DOHH2 (cell line): Measurements from ENCODE around the gene ITPR2.
A peak's percentile ranks its signal among the peaks of the same experiment; 100 is the strongest.

Experiments
- H3F3A ChIP-seq: fragments of 200-600 bp; sonication (generic), shearing (Covaris generic); 2 replicates; pipeline ENCODE4 v1.6.0; 2016; ENCODE audit warnings: antibody characterized with exemption, mild to moderate bottlenecking; ENCODE audit not compliant: control insufficient read depth, insufficient read depth
- H3K27ac ChIP-seq: fragments of 200-600 bp; sonication (generic); 2 replicates; pipeline ENCODE4 v1.5.1; 2014; ENCODE audit warnings: low read depth, mild to moderate bottlenecking, low read length, moderate library complexity
- H3K27me3 ChIP-seq: fragments of 200-600 bp; sonication (generic); 2 replicates; pipeline ENCODE4 v1.6.1; 2014; ENCODE audit warnings: mild to moderate bottlenecking, low read length, mixed read lengths; ENCODE audit not compliant: control insufficient read depth
- H3K36me3 ChIP-seq: fragments of 200-600 bp; sonication (generic); 2 replicates; pipeline ENCODE4 v1.6.1; 2014; ENCODE audit warnings: mild to moderate bottlenecking, low read length, moderate library complexity, mixed read lengths; ENCODE audit not compliant: control insufficient read depth
- H3K4me1 ChIP-seq: fragments of 200-600 bp; sonication (generic); 2 replicates; pipeline ENCODE4 v1.6.1; 2014; ENCODE audit warnings: mild to moderate bottlenecking, low read length, mixed read lengths; ENCODE audit not compliant: control insufficient read depth
- H3K4me2 ChIP-seq: fragments of 200-600 bp; sonication (generic); 2 replicates; pipeline ENCODE4 v1.6.0; 2014; ENCODE audit warnings: mild to moderate bottlenecking, low read length, moderate library complexity
- H3K4me3 ChIP-seq: fragments of 200-600 bp; sonication (generic); 2 replicates; pipeline ENCODE4 v1.5.1; 2014; ENCODE audit warnings: mild to moderate bottlenecking, low read length, mixed read lengths
- H3K79me2 ChIP-seq: fragments of 200-600 bp; sonication (generic); 2 replicates; pipeline ENCODE4 v1.6.1; 2014; ENCODE audit warnings: mild to moderate bottlenecking, low read length, mixed read lengths; ENCODE audit not compliant: control insufficient read depth
- H3K9me2 ChIP-seq: fragments of 200-600 bp; sonication (generic); replicated peaks from 2 replicates; pipeline ENCODE4 v1.6.1; 2014; ENCODE audit warnings: mild to moderate bottlenecking, low read length, mixed read lengths; ENCODE audit not compliant: control insufficient read depth
- H3K9me3 ChIP-seq: fragments of 200-600 bp; sonication (generic); 2 replicates; pipeline ENCODE4 v1.6.1; 2014; ENCODE audit warnings: antibody characterized with exemption, low read length, mixed read lengths; ENCODE audit not compliant: control insufficient read depth, insufficient read depth
- H4K20me1 ChIP-seq: fragments of 200-600 bp; sonication (generic); 2 replicates; pipeline ENCODE4 v1.6.0; 2014; ENCODE audit warnings: low read depth, mild to moderate bottlenecking, antibody characterized with exemption, low read length, moderate library complexity; ENCODE audit not compliant: control insufficient read depth, insufficient read depth
- EZH2phosphoT487 ChIP-seq: fragments of 200-600 bp; sonication (generic); IDR thresholded peaks from 2 replicates; pipeline ENCODE4 v1.6.1; 2017; ENCODE audit warnings: borderline replicate concordance, mild to moderate bottlenecking, antibody characterized with exemption, low read length, moderate library complexity, mixed read lengths
- TF ChIP-seq, protein P1 (sequence below): fragments of 200-600 bp; sonication (generic); IDR thresholded peaks from one replicate; pipeline ENCODE4 v1.5.1; 2014; ENCODE audit warnings: antibody characterized with exemption, mild to moderate bottlenecking, low read depth, low read length; ENCODE audit not compliant: poor library complexity, severe bottlenecking

ITPR2 gene

DNA sequence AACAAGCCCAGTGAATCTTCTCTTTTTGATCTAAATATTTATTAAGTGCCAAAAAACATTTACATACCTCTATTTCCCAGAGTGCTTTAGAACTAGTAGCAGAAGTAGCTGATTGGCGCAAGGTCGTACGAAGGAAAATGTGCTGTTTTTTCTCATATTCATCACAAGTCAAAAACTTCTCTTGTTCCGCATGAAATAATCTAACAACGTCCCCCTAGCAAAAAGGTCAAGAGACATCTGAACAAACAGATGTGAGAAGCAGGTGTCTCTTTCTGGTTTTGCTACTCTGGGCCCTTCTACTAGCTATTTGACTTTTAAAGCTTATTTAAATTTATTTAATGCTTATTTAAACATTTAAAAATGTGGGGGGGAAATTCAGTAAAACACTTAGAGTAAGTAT is 117.8 kb downstream of the ITPR2 start:
- Histone ChIP-seq H3K27ac (peak overlapping the region; percentile 92), H3K4me2 (peak overlapping the region; percentile 75), H3K36me3 (peaks cover 36% of the 10 kb centered on the region), H3K4me3 (peak overlapping the region; percentile 66), H3K9me2 (no peaks in the 10 kb centered on the region), H3F3A (peaks cover 20% of the 10 kb centered on the region), H3K9me3 (no peaks in the 10 kb centered on the region), H3K27me3 (no peaks in the 10 kb centered on the region), H4K20me1 (no peaks in the 10 kb centered on the region), H3K4me1 (peaks cover 56% of the 10 kb centered on the region), H3K79me2 (peaks cover 19% of the 10 kb centered on the region)
- TF ChIP-seq, protein P1, sequence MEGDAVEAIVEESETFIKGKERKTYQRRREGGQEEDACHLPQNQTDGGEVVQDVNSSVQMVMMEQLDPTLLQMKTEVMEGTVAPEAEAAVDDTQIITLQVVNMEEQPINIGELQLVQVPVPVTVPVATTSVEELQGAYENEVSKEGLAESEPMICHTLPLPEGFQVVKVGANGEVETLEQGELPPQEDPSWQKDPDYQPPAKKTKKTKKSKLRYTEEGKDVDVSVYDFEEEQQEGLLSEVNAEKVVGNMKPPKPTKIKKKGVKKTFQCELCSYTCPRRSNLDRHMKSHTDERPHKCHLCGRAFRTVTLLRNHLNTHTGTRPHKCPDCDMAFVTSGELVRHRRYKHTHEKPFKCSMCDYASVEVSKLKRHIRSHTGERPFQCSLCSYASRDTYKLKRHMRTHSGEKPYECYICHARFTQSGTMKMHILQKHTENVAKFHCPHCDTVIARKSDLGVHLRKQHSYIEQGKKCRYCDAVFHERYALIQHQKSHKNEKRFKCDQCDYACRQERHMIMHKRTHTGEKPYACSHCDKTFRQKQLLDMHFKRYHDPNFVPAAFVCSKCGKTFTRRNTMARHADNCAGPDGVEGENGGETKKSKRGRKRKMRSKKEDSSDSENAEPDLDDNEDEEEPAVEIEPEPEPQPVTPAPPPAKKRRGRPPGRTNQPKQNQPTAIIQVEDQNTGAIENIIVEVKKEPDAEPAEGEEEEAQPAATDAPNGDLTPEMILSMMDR: no peak
- no peak for TF ChIP-seq EZH2phosphoT487

DNA sequence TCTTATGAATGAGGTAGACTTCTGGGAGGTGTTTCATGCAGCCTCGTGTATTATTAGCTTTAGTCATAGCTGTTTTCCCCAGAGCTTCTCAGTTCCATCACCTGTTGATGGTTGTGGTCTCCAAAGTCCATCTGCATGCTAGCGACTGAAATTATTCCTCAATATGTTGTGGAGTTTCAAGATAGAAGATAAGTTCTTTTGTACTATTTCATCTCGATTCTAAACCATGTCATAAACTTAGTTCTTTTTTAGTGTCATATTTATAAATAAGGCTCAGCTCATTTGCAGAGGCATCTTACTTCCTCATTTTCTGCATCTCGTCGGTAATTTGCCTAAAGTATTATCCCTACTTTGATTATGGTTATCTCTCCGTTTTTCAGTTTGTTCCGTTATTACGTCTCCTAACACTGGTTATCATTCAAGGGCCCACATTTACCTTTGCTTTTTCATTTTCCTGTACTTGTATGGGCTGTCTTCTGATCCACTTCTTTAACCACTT is 119.1 kb downstream of the ITPR2 start:
- Histone ChIP-seq H3K27ac (peak overlapping the region; percentile 92), H3K36me3 (peaks cover 42% of the 10 kb centered on the region), H4K20me1 (no peaks in the 10 kb centered on the region), H3K4me3 (peak overlapping the region; percentile 66), H3K4me1 (peaks cover 56% of the 10 kb centered on the region), H3F3A (peaks cover 20% of the 10 kb centered on the region), H3K27me3 (no peaks in the 10 kb centered on the region), H3K4me2 (peak overlapping the region; percentile 75), H3K9me2 (no peaks in the 10 kb centered on the region), H3K79me2 (peaks cover 19% of the 10 kb centered on the region), H3K9me3 (no peaks in the 10 kb centered on the region)
- TF ChIP-seq EZH2phosphoT487: no peak
- TF ChIP-seq, protein P1: no peak

DNA sequence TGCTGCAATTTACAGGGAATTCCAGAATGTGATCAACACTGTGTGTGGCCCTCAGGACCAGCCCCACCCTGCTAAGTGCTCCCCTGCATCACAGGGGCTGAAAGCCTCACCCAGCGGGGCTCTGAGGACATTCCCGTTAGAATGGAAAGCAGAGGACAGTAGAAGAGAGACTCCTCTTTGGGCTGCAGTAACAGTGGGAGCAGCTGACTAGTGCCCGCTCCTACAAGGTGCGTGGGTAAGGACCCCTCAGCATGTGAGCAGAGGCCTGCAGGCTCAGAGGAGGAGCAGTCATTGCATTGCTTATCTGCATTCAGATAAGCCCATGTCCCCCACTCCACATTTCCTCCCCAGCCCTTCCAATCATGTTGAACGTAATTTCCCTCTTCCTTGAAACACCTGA is 120.1 kb downstream of the ITPR2 start:
- Histone ChIP-seq H3K79me2 (peaks cover 19% of the 10 kb centered on the region), H3K9me3 (no peaks in the 10 kb centered on the region), H3K4me3 (peak overlapping the region; percentile 66), H3K4me2 (peak overlapping the region; percentile 75), H4K20me1 (no peaks in the 10 kb centered on the region), H3K4me1 (peaks cover 56% of the 10 kb centered on the region), H3K9me2 (no peaks in the 10 kb centered on the region), H3K27me3 (no peaks in the 10 kb centered on the region), H3K27ac (peak overlapping the region; percentile 92), H3F3A (peaks cover 20% of the 10 kb centered on the region), H3K36me3 (peaks cover 42% of the 10 kb centered on the region)
- no peak for TF ChIP-seq EZH2phosphoT487
- TF ChIP-seq, protein P1: no peak

- Histone ChIP-seq H3K79me2 (peaks cover 19% of the 10 kb centered on the region), H3K4me1 (peaks cover 55% of the 10 kb centered on the region), H3K9me2 (no peaks in the 10 kb centered on the region), H3K9me3 (no peaks in the 10 kb centered on the region), H4K20me1 (no peaks in the 10 kb centered on the region), H3K36me3 (peaks cover 42% of the 10 kb centered on the region), H3F3A (peaks cover 20% of the 10 kb centered on the region), H3K27ac (no peak overlapping the region), H3K27me3 (no peaks in the 10 kb centered on the region), H3K4me3 (no peak overlapping the region), H3K4me2 (no peak overlapping the region)
- TF ChIP-seq, protein P1: no peak
These were observed 121.4 kb downstream of the ITPR2 start for GRCh38 chr12:26711569-26711968.
